ENCODE data around the gene PAQR8.

DNA sequence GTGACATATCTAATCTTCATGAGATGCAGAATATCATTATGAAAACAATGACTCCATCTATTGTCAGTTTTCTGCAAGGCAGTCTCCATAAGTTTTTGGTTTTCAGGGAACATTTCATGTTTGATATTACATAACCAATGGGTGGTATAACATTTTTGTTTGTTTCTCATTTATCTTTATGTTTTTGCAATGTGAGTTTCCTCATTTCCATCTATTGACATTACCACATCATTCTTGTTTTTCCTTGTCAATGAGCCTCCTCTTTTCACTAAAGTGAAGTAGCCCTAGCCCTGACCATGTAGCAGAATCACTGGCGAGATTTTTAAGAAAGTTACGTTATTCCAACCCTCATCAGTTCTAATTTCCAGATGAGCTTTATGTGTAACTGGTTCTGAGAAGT is 62.6 kb downstream of the PAQR8 start:
- TF ChIP-seq, protein P1, sequence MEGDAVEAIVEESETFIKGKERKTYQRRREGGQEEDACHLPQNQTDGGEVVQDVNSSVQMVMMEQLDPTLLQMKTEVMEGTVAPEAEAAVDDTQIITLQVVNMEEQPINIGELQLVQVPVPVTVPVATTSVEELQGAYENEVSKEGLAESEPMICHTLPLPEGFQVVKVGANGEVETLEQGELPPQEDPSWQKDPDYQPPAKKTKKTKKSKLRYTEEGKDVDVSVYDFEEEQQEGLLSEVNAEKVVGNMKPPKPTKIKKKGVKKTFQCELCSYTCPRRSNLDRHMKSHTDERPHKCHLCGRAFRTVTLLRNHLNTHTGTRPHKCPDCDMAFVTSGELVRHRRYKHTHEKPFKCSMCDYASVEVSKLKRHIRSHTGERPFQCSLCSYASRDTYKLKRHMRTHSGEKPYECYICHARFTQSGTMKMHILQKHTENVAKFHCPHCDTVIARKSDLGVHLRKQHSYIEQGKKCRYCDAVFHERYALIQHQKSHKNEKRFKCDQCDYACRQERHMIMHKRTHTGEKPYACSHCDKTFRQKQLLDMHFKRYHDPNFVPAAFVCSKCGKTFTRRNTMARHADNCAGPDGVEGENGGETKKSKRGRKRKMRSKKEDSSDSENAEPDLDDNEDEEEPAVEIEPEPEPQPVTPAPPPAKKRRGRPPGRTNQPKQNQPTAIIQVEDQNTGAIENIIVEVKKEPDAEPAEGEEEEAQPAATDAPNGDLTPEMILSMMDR (conservative IDR thresholded peaks at IDR 0.05) = no peak
- TF ChIP-seq ZFX (IDR thresholded peaks at IDR 0.05) = no peak

All from C4-2B (cell line).